Endometrial microvascular endothelial cells (primary cell): ENCODE data around the gene CTSL. TPM values are rescaled to one million over a fixed set of nuclear protein-coding genes. Genes with fewer than 3 reads are reported as not detected.

Experiments used
- in situ Hi-C: cut with HindIII; loops from 2 replicates; pipeline ENCODE4 v1.10.0; 2017; ENCODE audit warnings: low sequenced_read_pairs, low pct_unique_long_range_greater_than_20kb; ENCODE audit errors: inconsistent ontology term
- total RNA-seq: library from RNA; depleted of rRNA; stranded (reverse); fragments of >200 nt; gene quantifications from one replicate; pipeline ENCODE4 v1.2.3, GENCODE V29; 2015; ENCODE audit errors: inconsistent ontology term

The CTSL gene
- total RNA-seq, 1 donor from 2014 or later, result 175 TPM

DNA sequence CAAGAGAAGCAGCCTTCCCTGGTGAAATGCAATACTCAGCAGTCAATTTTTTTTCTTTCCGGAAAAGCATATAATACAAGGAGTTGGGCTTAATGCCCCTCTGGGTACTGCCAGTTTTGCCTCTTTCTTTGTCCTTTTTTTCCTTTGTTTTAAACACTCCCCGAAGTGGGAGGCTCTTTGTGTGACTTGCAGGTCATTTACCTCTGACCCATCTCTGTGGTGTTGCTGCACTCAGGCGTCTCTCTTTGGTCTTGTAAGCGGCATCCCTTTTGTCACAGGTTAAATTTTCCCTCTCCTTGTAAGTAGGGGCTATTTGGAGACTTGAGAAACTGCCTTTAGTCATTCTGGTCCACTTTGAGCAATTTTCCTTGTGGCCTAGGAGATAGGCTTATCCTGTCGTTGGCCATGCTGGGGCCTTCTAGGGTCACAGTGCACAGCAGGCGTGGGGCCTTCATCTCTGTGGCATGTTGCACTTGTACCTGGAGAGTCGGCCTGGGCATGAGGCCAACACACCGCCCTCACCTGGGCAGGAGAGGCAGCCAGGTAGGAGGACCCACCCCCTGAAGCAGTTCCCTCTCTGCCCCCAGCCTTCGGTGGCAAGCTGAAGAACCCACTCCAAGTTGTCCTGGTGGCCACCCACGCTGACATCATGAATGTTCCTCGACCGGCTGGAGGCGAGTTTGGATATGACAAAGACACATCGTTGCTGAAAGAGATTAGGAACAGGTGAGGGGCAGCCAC is 27.7 kb upstream of the CTSL start:
- in situ Hi-C loops, result no loop called here

DNA sequence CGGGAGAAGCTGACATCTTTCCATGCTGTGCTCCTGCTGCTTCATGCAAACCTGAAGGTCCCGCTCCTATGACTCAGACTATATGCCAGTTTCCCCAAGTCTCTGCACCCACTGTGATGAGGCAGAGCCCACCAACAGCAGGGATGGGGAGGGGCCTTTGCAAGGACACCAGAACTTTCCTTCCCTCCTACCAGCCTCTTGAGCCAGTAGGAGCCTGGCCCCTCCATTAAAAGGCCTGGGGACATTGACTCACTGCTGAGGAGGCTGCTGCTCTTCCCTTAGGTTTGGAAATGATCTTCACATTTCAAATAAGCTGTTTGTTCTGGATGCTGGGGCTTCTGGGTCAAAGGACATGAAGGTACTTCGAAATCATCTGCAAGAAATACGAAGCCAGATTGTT is 26.1 kb upstream of the CTSL start:
- in situ Hi-C loops, result no loop called here

DNA sequence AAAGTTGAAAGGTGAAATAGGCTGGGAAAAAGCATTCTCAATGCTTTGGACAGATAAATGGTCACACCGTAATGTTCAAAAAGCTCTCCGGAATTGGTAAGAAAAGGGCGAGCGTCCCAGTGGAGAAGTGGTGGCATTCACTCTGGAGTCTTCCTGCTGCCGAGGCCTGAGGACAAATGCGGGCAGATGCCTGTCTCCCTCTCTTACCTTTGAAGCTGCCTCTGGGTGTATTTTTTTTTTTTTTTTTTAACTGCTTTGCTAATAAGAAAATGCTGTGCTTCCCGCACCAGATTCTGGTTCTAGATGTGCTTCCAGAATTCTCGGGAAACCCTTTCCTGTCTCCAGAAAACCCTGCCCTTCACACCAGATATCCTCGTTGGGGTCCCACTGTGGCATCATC is 24.4 kb upstream of the CTSL start:
- in situ Hi-C loops, result no loop called here

DNA sequence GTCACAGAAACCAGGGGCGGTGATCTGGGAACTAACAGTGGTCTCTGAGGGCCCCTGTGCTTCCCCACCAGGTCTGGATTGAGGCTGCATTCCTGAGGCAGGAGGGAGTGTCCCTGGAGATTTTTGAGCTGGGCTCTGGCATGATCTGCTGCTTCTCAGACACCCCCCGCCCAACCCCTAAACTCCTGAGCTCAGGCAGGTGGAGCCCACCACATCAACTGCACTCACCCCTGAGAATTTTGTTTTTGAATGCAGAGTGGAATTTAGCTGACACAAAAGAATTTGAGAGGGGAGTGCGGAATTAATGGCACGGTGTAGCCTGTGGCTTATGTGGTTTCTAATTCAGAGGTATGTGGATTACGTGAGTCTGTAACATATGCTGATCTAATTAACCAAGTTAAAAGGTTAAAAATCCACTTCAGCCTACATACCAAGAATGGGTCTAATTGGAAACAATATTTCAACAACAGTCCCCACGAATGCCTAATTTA is 23.9 kb upstream of the CTSL start:
- in situ Hi-C loops, result no loop called here

DNA sequence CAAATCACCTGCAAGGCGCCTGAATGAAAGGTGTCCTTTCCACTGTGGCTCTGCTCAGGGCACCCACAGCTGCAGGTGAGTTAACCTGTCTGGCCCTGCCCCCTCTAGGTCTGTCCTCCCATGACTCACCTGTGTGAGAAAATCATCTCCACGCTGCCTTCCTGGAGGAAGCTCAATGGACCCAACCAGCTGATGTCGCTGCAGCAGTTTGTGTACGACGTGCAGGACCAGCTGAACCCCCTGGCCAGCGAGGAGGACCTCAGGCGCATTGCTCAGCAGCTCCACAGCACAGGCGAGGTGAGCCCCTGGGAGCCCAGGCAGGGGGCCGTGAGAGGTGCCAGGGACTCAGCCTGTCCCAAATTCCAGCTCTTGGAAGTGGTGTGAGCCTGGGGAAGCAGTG is 23.0 kb upstream of the CTSL start:
- in situ Hi-C loops, result no loop called here

DNA sequence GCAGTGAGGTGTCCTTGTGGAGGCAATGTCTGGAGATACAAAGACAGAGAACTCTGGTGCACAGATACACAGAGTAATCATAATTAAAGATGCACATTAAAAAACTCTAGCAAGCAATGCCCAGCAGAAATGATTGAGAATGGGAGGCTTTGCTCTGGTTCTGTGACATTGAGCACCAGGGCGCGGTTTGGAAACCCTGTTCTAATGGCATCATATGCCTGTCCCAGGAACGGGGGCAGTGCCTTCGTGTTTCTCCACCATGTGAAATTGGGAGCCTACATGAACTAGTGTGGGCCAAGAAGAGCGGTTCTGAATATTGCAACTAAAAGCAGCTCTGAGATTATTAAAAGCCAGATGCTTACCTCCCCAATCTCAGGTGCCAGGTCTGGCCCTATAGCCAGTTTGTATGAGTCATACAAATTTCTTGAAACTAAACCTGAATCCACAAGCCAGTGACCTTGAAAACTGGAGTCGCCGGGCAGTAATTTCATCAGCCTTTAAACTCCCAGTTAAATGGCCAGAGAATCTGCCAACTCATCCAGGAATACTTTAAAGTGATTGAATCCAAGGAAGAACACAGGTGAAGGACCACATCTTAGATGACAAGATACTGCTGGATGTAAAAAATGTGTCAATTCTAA is 22.2 kb upstream of the CTSL start:
- in situ Hi-C loops, result no loop called here

DNA sequence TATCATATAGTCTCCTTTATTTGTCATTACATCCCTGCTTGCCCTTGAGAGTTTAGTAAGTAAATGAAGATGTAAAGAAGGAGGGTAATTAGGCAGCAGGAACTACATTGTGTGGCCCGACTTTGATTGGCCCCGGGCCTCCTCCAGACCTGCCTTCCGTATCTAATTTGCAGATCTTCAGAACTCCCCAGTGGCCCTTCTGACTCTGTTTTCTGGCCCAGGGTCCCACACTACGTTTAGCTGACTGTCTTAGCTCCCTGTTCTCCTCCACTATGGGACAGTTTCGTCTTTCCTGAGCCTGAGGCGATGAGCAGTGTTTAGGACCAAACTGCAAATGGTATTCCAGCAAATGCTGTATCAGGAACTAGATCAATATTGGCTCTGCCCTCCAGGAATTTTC is 21.6 kb upstream of the CTSL start:
- in situ Hi-C loops, result no loop called here

DNA sequence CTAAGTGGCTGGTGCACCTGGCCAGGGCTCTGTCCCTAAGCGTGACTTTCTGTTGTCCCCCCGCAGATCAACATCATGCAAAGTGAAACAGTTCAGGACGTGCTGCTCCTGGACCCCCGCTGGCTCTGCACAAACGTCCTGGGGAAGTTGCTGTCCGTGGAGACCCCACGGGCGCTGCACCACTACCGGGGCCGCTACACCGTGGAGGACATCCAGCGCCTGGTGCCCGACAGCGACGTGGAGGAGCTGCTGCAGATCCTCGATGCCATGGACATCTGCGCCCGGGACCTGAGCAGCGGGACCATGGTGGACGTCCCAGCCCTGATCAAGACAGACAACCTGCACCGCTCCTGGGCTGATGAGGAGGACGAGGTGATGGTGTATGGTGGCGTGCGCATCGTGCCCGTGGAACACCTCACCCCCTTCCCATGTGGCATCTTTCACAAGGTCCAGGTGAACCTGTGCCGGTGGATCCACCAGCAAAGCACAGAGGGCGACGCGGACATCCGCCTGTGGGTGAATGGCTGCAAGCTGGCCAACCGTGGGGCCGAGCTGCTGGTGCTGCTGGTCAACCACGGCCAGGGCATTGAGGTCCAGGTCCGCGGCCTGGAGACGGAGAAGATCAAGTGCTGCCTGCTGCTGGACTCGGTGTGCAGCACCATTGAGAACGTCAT is 19.7 kb upstream of the CTSL start:
- in situ Hi-C loops, result no loop called here

DNA sequence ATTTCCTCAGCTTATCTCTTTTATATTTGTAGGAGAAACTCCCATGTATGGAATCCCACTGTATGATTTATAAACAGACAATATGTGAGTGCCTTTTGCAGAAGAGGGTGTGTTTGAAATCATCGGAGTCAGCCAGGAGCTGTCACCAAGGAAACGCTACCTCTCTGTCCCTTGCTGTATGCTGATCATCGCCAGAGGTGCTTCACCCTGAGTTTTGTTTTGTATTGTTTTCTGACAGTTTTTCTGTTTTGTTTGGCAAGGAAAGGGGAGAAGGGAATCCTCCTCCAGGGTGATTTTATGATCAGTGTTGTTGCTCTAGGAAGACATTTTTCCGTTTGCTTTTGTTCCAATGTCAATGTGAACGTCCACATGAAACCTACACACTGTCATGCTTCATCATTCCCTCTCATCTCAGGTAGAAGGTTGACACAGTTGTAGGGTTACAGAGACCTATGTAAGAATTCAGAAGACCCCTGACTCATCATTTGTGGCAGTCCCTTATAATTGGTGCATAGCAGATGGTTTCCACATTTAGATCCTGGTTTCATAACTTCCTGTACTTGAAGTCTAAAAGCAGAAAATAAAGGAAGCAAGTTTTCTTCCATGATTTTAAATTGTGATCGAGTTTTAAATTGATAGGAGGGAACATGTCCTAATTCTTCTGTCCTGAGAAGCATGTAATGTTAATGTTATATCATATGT is 18.0 kb upstream of the CTSL start:
- in situ Hi-C loops, result no loop called here

DNA sequence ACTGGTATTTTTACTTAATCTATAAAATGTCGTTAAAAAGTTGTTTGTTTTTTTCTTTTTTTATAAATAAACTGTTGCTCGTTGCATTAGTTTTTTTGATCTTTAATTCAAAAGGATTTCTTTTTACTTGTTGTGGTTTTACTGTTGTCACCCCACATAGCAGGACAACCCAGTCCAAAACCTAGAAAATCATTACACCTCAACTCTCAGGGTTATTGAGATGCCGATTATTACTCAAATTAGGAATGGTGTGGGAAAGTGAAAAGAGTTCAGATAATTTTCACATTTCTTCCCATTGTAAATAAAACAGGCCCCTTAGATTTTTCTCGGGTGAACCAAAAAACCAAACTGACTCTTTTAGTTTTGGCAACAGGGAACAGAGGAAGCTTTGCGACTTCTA is 17.4 kb upstream of the CTSL start:
- in situ Hi-C loops, result no loop called here

DNA sequence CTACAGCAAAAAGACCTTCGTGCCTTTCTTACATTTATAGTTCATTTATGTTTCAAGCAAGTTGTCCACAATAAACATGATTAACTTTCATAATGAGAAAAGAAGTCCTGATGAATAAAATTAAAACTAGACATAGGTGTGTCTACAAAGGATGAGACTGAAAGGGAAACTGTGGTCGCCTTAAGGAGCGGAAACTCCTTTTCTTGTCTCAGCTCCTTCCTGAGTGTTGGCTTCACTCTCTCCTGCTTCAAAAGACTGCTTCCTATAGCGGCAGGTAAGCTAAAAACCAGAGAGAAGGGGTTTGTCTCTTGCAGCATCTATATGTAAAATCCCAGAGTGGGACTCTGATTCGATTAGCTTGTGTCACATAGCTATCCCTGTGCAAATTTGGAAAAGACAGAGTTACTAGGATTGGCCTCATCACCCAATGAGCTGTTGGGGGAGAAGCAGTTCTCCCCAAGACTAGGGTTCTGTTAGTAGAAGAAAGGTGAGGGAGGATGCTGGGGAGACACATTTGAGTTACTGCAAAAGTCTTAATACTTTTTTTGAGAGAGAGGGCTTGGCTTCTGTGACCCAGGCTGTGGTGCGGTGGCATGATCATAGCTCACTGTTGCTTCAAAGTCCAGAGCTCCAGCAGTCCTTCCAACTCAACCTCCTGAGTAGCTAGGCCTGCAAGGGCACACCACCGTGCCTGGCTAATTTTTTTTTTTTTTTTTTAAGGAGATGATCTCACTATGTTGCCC is 16.8 kb upstream of the CTSL start:
- in situ Hi-C loops, result no loop called here

DNA sequence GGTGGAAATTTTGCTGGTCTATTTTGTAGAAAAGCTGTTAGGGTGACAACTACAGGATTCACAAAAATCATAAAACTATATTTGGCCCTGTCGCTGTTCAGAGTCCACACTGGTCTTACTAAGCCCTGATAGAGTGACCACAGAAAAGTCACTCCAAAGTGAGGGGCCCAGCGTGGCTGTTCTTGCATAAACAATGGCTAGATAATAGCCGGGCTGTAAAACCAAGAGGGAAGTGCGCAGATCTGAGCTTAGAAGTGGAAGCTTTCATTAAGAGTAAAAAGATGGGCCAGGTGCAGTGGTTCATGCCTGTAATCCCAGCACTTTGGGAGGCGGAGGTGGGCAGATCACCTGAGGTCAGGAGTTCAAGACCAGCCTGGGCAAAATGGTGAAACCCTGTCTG is 15.5 kb upstream of the CTSL start:
- in situ Hi-C loops, result no loop called here

DNA sequence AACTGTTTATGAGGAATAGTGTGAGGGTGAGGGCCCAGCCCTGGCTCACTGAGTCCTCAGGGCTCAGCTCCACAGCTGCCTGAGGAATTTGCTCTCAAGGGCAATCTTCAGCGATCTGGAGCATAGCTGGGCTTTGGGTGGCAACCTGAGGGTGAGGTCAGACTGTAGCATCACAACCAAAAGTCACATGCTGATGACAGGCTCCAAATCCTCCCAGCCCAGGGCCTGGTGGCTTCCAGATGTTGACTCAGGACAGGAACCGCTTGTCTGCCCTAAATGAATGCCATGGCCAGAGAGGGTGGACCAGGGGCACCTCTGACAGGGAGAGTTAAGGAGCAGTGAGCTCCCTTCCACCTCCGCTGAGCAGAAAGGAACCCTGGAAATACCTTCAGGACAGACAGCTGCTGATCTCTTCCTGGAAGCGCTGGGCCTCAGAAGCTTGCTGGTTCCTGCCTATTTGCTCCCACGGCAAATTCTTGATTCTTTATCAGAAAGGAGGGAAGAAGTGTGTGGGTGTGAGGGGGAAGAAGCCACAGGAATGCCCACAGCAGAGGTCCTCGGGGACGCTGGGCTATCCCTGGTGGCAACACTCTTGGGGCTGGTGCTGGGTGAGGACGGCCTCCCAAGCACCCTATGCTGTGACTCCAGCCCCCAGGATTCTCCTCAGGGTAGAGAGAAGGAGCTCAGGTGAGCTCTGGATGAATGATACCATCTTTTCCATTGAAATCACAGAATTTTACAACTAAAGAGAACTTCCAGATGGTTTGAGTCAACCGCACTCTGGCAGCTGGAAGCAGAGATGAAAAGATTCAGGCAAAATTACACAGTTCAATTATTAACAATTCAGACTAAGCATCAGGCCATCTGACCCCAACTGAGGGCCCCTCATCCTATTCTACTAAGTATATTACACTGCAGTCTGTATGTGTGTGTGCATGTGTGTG is 13.8 kb upstream of the CTSL start:
- in situ Hi-C loops, result no loop called here

DNA sequence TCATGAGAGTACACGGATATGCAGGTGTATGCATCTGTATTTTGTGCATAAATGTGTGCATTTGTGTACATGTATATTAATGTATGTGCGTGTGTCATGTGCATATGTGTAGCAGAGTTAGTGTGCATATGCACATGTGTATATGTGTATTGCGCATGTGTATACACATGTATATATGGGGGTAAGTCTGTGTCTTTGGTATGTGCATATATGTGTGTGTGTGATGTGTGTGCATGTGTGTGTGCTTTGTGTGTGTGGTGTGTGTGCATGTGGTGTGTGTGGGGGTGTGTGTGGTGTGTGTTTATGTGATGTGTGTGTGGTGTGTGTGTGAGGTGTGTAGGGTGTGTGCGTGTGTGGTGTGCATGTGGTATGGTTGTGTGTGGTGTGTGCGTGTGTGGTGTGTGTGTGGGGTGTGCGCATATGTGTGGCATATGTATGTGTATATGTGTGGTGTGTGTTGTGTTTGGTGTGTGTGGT is 13.1 kb upstream of the CTSL start:
- in situ Hi-C loops, result no loop called here

DNA sequence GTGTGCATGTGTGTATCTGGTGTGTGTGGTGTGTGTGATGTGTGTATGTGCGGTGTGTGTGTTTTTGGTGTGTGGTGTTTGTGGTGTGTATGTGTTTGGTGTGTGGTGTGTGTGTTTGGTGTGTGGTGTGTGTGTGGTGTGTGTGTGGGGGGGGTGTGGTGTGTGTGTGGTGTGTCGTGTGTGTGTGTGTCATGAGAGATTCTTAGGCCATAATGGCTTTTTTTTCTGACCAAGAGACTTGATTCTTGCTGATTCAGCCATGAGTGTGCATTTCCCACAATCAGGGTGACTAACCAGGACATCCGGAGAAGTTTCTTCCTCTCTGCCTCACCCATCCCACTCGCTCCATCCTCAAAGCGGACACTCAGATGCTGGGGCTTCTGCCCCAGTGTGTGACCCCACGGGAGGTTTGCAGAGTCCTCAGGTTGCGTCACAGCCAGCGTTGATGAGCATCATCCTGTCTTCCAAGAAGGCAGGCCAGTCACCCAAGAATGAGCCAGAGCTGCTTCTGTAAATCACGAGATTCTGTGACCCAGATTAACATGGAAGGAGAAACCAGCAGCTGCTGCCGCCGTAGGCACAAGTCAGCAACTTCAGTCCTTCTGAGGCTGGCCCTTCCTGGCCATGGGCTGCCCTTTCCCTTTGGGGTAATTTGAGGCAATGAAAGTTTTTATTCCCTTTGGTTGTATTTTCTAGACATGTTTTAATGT is 12.5 kb upstream of the CTSL start:
- in situ Hi-C loops, result no loop called here

DNA sequence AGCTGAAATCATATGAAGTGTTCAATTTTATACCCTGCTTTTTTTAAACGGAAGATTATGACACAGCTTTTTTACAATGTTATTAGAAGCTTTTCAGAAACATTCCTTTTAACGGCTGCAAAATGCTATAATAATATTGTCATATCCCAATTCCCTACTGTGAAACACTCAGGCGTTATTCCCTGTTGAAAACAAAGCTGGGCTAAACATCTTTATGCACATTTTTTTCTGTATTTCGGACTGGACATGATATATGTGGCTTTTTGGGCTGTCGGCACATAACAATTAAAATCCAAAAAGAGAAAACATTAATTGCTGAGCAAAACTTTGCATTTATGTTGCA is 12.0 kb upstream of the CTSL start:
- in situ Hi-C loops, result no loop called here

DNA sequence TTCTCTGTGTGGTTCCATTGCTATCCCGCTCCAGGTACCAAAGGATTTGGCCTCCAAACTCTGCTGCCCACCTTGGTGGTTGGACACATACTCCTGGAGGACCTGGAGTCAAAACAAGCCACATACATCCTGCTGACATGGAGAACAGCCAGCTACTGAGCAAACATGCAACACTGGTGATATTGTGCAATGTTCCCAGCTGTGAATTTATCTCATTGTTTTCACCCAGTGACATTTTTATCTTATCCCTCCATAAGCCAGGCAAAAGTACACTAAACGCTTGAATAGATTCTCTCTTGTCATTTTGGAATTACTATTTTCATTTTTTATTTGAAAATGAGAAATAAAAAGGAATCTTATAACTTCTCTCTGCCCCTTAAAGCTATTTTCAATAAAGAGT is 11.1 kb upstream of the CTSL start:
- in situ Hi-C loops, result no loop called here
